ENCODE results near the gene PDIK1L.

- TF ChIP-seq POLR2A (IDR thresholded peaks at IDR 0.05) = no peak
- TF ChIP-seq CTCF (IDR thresholded peaks at IDR 0.05) = no peak
These were observed 46.8 kb downstream of the PDIK1L start for GRCh38 chr1:26158271-26158907.
